ENCODE measurements around the gene NOP56.

The NOP56 gene

GRCh38 chr20:2703716-2704475, 51.5 kb downstream of the NOP56 start:
- no peak for DNase-seq

- no peak for DNase-seq
These were observed 53.7 kb downstream of the NOP56 start for GRCh38 chr20:2705931-2706645.

- no peak for DNase-seq
These were observed 54.4 kb downstream of the NOP56 start for GRCh38 chr20:2706688-2707352.

- no peak for DNase-seq
These were observed 55.1 kb downstream of the NOP56 start for GRCh38 chr20:2707353-2708072.
